ENCODE data around the gene ZMPSTE24. TPM values are rescaled to one million over a fixed set of nuclear protein-coding genes. Genes with fewer than 3 reads are reported as not detected.

Gene ZMPSTE24
- total RNA-seq = 63.0 and 68.7 TPM in 2 replicates

DNA sequence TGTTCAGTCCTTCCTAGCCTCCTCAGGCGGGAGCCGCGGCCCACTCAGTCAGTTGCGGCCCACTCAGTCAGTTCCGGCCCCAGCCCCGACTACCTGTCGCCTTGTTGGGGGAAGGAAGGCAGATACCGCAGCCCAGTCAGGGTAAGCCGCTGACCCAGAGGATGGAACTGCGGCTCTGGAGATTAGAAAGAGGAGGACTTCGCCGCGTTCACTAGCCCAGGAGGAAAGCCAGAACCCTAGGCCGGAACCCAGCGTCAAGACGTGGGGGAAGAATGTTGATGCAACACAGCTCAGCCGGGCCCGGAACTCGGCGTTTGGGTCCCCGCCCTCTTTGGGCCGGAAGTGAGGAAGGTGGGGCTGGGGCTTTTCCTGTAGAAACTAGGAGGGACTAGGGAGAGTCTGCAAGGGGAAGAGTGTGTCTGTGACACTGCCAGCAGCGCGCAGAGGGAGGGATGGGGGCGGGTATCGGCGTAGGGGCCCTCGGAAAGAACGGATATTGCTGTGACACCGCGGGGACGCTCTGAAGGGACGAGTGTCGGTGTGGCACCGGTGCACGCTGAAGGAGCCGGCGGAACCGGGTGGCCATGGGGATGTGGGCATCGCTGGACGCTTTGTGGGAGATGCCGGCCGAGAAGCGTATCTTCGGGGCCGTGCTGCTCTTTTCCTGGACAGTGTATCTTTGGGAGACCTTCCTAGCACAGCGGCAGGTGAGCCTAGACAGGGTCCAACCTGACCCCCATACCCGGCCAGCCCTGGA, at the start of gene ZMPSTE24:
ZMPSTE24 (plus strand) TSS at position 549 of the 757 bp plus-strand sequence; CDS start at position 585, 36 bp downstream.

DNA sequence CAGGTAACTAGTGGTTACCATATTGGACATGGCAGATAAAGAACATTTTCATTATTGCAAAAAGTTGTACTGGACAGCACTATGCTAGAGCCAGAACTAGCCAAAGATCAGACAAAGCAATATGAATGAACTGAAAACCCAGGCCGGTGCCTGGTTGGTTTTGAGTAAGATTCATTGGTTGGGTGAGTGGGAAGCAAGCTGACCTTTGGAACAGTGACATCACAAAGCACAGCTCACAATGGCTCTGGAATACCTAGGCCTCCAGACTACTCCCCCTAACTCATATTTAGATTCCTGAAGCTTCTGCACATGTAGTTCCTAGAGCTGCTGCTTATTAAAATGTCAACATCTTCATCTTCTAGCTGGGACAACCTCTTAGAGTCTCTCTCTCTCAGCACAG, 10.4 kb upstream of the ZMPSTE24 start, which contains the start of gene TMCO2:
TMCO2 (plus strand) TSS at position 283 of the 400 bp plus-strand sequence; CDS start at position 340, 57 bp downstream.

DNA sequence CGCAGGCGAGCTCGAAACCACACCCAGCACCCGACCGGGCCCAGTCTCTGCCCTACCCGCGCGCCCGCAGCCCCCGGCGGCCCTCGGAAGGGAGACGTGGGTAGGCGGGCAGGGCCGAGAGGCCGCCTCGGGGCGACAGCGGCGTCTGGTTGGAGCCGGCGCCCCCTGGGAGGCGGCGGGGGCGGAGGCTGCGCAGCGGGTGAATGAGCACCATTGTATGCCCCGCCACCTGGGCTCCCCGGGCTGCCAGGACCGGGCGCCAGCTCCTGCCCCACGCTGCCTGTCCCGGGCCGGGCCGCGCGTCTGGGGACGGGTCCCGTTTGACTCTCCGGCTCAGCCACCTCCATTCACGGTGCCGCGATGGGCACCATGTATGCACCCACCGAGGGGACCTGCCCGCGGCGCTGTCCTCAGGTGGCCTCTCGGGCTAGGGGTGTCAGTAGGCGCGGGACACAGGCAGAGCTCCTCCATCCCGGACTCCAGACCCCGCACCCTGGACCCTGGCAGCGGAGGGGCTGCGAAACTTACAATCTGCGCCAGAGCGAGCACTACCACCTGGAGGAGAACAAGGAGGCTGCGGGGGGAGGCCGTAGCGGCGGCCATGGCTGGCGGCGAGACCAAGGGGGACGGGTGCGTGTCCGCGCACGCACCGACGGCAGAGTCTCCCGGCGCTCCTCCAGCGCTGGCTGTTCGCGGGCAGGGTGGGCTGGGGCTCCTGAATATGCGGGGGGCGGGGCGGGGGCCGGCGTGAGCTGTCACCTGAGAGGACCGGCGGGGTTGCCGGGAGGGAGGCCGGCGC, 58.8 kb downstream of the ZMPSTE24 start, which contains the start of gene COL9A2:
COL9A2 (minus strand) TSS at position 692 of the 799 bp plus-strand sequence; CDS start at position 603, 89 bp downstream.

Other genes starting within 250 kb of the ZMPSTE24 start
- 427 and 489 TPM in 2 replicates for gene CAP1, start 217.5 kb upstream of the ZMPSTE24 start, total RNA-seq
- gene PPT1, start 161.0 kb upstream of the ZMPSTE24 start, total RNA-seq = 30.1 and 38.8 TPM in 2 replicates
- gene RLF, start 96.8 kb upstream of the ZMPSTE24 start, total RNA-seq = 28.9 and 34.4 TPM in 2 replicates
- not detected in 2 replicates for gene TMCO2, start 10.3 kb upstream of the ZMPSTE24 start, total RNA-seq
- 2.7 and 4.4 TPM in 2 replicates for gene COL9A2, start 59.0 kb downstream of the ZMPSTE24 start, total RNA-seq
- gene SMAP2, start 115.5 kb downstream of the ZMPSTE24 start, total RNA-seq = 21.1 and 24.8 TPM in 2 replicates
- 1.9 and 2.3 TPM in 2 replicates for gene ZFP69B, start 192.2 kb downstream of the ZMPSTE24 start, total RNA-seq
- gene ZFP69, start 219.1 kb downstream of the ZMPSTE24 start, total RNA-seq = 4.1 and 4.4 TPM in 2 replicates